Adrenal gland (tissue), 5 donors: ENCODE measurements around the gene MAML1.

Experiments used
- POLR2A ChIP-seq, 2 donors: fragments of 450-650 bp; IDR thresholded peaks; one replicate each; pipeline ENCODE4 v1.6.1; 2017; ENCODE audit warnings: antibody characterized with exemption in 2 of 2, mild to moderate bottlenecking in 2 of 2, moderate library complexity in 1 of 2
- TF ChIP-seq, protein P1 (sequence below), 6 experiments: fragments of 450-650 bp in 4 of 6; fragments of 200-600 bp in 2 of 6; sonication (generic) in 1 of 6; IDR thresholded peaks; 1 replicate in 5 of 6; 2 replicates in 1 of 6; pipeline versions ENCODE4 v1.5.1 to v1.8.0; 2016 to 2021; ENCODE audit warnings: antibody characterized with exemption in 6 of 6, mild to moderate bottlenecking in 2 of 6, moderate library complexity in 1 of 6
- donor health status: DM: no; HTN: no; CAD: no.

DNA sequence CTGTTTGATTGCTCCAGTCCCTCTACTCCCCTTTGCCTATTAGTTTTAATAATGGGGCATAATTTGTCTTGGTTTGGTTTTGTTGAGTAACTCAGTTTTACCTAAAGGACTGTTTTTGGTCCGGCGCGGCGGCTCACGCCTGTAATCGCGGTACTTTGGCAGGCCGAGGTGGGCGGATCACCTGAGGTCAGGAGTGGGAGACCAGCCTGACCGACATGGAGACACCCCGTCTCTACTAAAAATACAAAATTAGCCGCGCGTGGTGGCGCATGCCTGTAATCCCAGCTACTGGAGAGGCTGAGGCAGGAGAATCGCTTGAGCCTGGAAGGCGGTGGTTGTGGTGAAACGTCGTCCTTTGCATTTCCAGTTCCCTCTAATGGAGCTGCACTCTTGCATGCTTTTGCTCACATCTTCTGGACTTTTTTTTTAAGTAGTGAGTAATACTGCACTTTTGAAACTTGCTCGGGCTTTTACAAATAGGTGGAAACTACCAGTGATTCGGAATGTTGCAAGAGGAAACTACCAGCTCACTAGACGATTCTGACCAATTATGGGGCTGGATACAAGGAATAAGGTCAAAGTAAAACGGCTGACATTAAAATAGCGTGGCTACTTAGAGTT, 721 bp upstream of the MAML1 start:
- TF ChIP-seq, protein P1, sequence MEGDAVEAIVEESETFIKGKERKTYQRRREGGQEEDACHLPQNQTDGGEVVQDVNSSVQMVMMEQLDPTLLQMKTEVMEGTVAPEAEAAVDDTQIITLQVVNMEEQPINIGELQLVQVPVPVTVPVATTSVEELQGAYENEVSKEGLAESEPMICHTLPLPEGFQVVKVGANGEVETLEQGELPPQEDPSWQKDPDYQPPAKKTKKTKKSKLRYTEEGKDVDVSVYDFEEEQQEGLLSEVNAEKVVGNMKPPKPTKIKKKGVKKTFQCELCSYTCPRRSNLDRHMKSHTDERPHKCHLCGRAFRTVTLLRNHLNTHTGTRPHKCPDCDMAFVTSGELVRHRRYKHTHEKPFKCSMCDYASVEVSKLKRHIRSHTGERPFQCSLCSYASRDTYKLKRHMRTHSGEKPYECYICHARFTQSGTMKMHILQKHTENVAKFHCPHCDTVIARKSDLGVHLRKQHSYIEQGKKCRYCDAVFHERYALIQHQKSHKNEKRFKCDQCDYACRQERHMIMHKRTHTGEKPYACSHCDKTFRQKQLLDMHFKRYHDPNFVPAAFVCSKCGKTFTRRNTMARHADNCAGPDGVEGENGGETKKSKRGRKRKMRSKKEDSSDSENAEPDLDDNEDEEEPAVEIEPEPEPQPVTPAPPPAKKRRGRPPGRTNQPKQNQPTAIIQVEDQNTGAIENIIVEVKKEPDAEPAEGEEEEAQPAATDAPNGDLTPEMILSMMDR (IDR thresholded peaks at IDR 0.05): no peak
- no peak for TF ChIP-seq POLR2A (IDR thresholded peaks at IDR 0.05)
